K562 (cell line): Measurements from ENCODE around the gene BCAR3. TPM values are rescaled to one million over a fixed set of nuclear protein-coding genes. Genes with fewer than 3 reads are reported as not detected.

Source experiments
- ATAC-seq: fragments of 200-7000 bp; cut with Tn5 transposase; 3 replicates; pipeline ENCODE4 v1.9.1; 2020; ENCODE audit warnings: moderate library complexity
- BruUV-seq: library from RNA; stranded (reverse); fragments of 400-500 nt; replicated peaks from 2 replicates; lab custom pipeline; 2021; lab: Mats Ljungman, UMichigan
- CTCF ChIA-PET: fragments of 300-600 bp; formaldehyde crosslinking; extraction: SDS; loops from one replicate; lab custom pipeline; 2021; ENCODE audit warnings: low intra/inter-chr PET ratio; lab: Yijun Ruan, JAX
- POLR2A ChIA-PET: fragments of 300-600, 350-650 bp; sonication (Branson Sonifier 250); formaldehyde crosslinking; extraction: SDS; loops from one replicate; lab custom pipeline; 2021; ENCODE audit warnings: antibody characterized with exemption, inconsistent platforms; lab: Yijun Ruan, JAX
- DNase-seq, 4 experiments: peaks; one replicate each; pipeline versions ENCODE4 v3.0.0 to v3.0.0-alpha.2; 2011 to 2018; ENCODE audit warnings: low spot score in 3 of 4, mixed read lengths in 3 of 4; ENCODE audit errors: extremely low read depth in 1 of 4
- FAIRE-seq: peaks from 2 replicates; lab custom pipeline; 2011; peaks lifted over from hg19 to GRCh38; lab: Jason Lieb, UNC
- H2AFZ ChIP-seq: 2 replicates; pipeline ENCODE4 v1.6.0; 2011; ENCODE audit warnings: low read depth, low read length, control low read depth, inconsistent platforms
- H3K27ac ChIP-seq: fragments of 200-600 bp; 3 replicates; pipeline ENCODE4 v1.8.0; 2011; ENCODE audit warnings: low read depth, mild to moderate bottlenecking, control low read depth, inconsistent platforms, low read length, moderate library complexity, mixed read lengths; ENCODE audit errors: extremely low read depth
- H3K27me3 ChIP-seq, 2 experiments: fragments of 300-600 bp in 1 of 2; 2 replicates in 1 of 2; 3 replicates in 1 of 2; pipeline versions ENCODE4 v1.6.0 to v1.8.0; 2011; ENCODE audit warnings: inconsistent platforms in 2 of 2, low read length in 2 of 2, mild to moderate bottlenecking in 1 of 2, mixed read lengths in 1 of 2, moderate library complexity in 1 of 2; ENCODE audit not compliant: control insufficient read depth in 2 of 2, insufficient read depth in 2 of 2
- H3K36me3 ChIP-seq: fragments of 300-600 bp; 3 replicates; pipeline ENCODE4 v1.8.0; 2011; ENCODE audit warnings: mild to moderate bottlenecking, low read length, inconsistent platforms; ENCODE audit not compliant: control insufficient read depth, insufficient read depth
- H3K4me1 ChIP-seq, 2 experiments: fragments of 200-600 bp in 1 of 2; replicated peaks in 1 of 2; 2 replicates in 1 of 2; 3 replicates in 1 of 2; pipeline versions ENCODE4 v1.5.1 to v1.8.0; 2011; ENCODE audit warnings: inconsistent platforms in 2 of 2, low read length in 2 of 2, mild to moderate bottlenecking in 1 of 2, mixed read lengths in 1 of 2, moderate library complexity in 1 of 2; ENCODE audit not compliant: control insufficient read depth in 2 of 2, insufficient read depth in 2 of 2
- H3K4me2 ChIP-seq: 2 replicates; pipeline ENCODE4 v1.6.1; 2011; ENCODE audit warnings: low read length, control low read depth, inconsistent platforms, mixed read lengths; ENCODE audit not compliant: insufficient read depth
- H3K4me3 ChIP-seq: fragments of 200-600 bp; sonication (generic), shearing (Covaris generic); 2 replicates; pipeline ENCODE4 v1.5.1; 2016; ENCODE audit warnings: control low read depth, inconsistent platforms
- H3K79me2 ChIP-seq: fragments of 200-600 bp; 3 replicates; pipeline ENCODE4 v1.8.0; 2011; ENCODE audit warnings: low read length, inconsistent platforms; ENCODE audit not compliant: control insufficient read depth, insufficient read depth
- H3K9ac ChIP-seq, 2 experiments: 2 replicates each; pipeline versions ENCODE4 v1.6.0 to v1.6.1; 2011; ENCODE audit warnings: low read depth in 2 of 2, low read length in 2 of 2, control low read depth in 1 of 2, inconsistent platforms in 1 of 2, mild to moderate bottlenecking in 1 of 2, mixed read lengths in 1 of 2; ENCODE audit not compliant: insufficient read depth in 1 of 2
- H3K9me1 ChIP-seq: one replicate; pipeline ENCODE4 v1.6.0; 2011; ENCODE audit warnings: inconsistent platforms, mild to moderate bottlenecking, low read length, moderate library complexity; ENCODE audit not compliant: control insufficient read depth, insufficient read depth
- H3K9me3 ChIP-seq: replicated peaks from 2 replicates; pipeline ENCODE4 v1.5.1; 2011; ENCODE audit warnings: low read depth, low read length, inconsistent platforms; ENCODE audit not compliant: control insufficient read depth, insufficient read depth
- H4K20me1 ChIP-seq: replicated peaks from 2 replicates; pipeline ENCODE4 v1.6.1; 2011; ENCODE audit warnings: low read length, inconsistent platforms, mixed read lengths; ENCODE audit not compliant: control insufficient read depth, insufficient read depth
- EGR1 ChIP-seq: fragments of 450-650 bp; conservative IDR thresholded peaks from 2 replicates; pipeline ENCODE4 v1.6.1; 2017; ENCODE audit warnings: mild to moderate bottlenecking
- GABPA ChIP-seq: fragments of 200-800 bp; sonication (Bioruptor generic); conservative IDR thresholded peaks from 2 replicates; pipeline ENCODE4 v1.6.1; 2016; ENCODE audit warnings: low read depth, missing genetic modification characterization, missing compliant biosample characterization
- L3MBTL2 ChIP-seq: fragments of 450-650 bp; IDR thresholded peaks from 2 replicates; pipeline ENCODE4 v1.6.1; 2016; ENCODE audit warnings: mild to moderate bottlenecking, moderate library complexity
- NFIC ChIP-seq: fragments of 450-650 bp; IDR thresholded peaks from 2 replicates; pipeline ENCODE4 v1.6.1; 2017; ENCODE audit warnings: mild to moderate bottlenecking, inconsistent platforms
- SAP30 ChIP-seq: fragments of 200-600 bp; sonication (generic); IDR thresholded peaks from 2 replicates; pipeline ENCODE4 v1.6.1; 2012; ENCODE audit warnings: borderline replicate concordance, low read depth, mild to moderate bottlenecking, moderate library complexity, low read length, control low read depth, inconsistent platforms; ENCODE audit not compliant: insufficient read depth, poor library complexity, severe bottlenecking
- SUPT5H ChIP-seq: fragments of 450-650 bp; IDR thresholded peaks from 2 replicates; pipeline ENCODE4 v1.6.1; 2016
- XRCC4 ChIP-seq: IDR thresholded peaks from one replicate; pipeline ENCODE4 v1.6.1; 2011; ENCODE audit not compliant: insufficient read depth, insufficient read length; ENCODE audit errors: extremely low read depth
- ZKSCAN3 ChIP-seq: fragments of 250-450 bp; sonication (Bioruptor Pico); IDR thresholded peaks from 2 replicates; pipeline ENCODE4 v1.4.0; 2020
- ZNF324 ChIP-seq: fragments of 250-450 bp; sonication (Bioruptor Pico); IDR thresholded peaks from 2 replicates; pipeline ENCODE4 v1.4.0; 2020; ENCODE audit warnings: mild to moderate bottlenecking
- ZNF644 ChIP-seq: fragments of 200-800 bp; sonication (Bioruptor generic); IDR thresholded peaks from 2 replicates; pipeline ENCODE4 v1.6.1; 2016; ENCODE audit warnings: low read depth, missing genetic modification characterization, missing compliant biosample characterization
- ZNF77 ChIP-seq: fragments of 250-450 bp; sonication (Bioruptor Pico); IDR thresholded peaks from 2 replicates; pipeline ENCODE4 v1.5.0; 2020
- WGBS: fragments of 100-300 bp; shearing (Covaris generic); methylation state at CpG from one replicate; pipeline ENCODE4 v1.1.6; 2016; ENCODE audit warnings: low coverage, mixed read lengths; ENCODE audit not compliant: insufficient coverage; ENCODE audit errors: missing lambda C conversion rate; 5-methylcytosine and 5-hydroxymethylcytosine counted together
- in situ Hi-C: fragments of 300-500 bp; cut with MboI; formaldehyde crosslinking; loops from 4 replicates; pipeline ENCODE4 v1.15.0; 2018; ENCODE audit warnings: inconsistent platforms, mixed read lengths
- intact Hi-C: fragments of 100-400 bp; cut with micrococcal nuclease; formaldehyde crosslinking; loops from 2 replicates; pipeline ENCODE4 v1.14.2; 2022
- polyA plus RNA-seq, 8 experiments: library from polyadenylated mRNA; depleted of rRNA in 4 of 8; stranded (reverse) in 5 of 8; unstranded in 3 of 8; fragments of >200 nt; fragmentation: Nextera tagmentation in 2 of 8; fragmentation: Illumina TruSeq in 1 of 8; extraction: Ambion mirVana in 2 of 8; extraction: Trizol in 1 of 8; gene quantifications; 2 replicates each; pipeline versions ENCODE4 v1.2.1 to v1.2.3, GENCODE V29; 2011 to 2014; ENCODE audit warnings: inconsistent platforms in 1 of 8, missing spikeins in 1 of 8
- total RNA-seq, 7 experiments: library from RNA; depleted of rRNA in 6 of 7; stranded (reverse); fragments of >200 nt in 6 of 7; fragmentation: Illumina TruSeq in 2 of 7; extraction: Trizol in 2 of 7; gene quantifications; 2 replicates each; pipeline versions ENCODE4 v1.2.1 to v1.2.3, GENCODE V29; 2011 to 2021; ENCODE audit warnings: low replicate concordance in 1 of 7

The BCAR3 gene
- total and polyA plus RNA-seq, 9 of the 15 experiments (the other 6 are each of a cell fraction or from before 2014, with no cell fraction given): 1.8 to 6.3 (median 3.8) TPM

DNA sequence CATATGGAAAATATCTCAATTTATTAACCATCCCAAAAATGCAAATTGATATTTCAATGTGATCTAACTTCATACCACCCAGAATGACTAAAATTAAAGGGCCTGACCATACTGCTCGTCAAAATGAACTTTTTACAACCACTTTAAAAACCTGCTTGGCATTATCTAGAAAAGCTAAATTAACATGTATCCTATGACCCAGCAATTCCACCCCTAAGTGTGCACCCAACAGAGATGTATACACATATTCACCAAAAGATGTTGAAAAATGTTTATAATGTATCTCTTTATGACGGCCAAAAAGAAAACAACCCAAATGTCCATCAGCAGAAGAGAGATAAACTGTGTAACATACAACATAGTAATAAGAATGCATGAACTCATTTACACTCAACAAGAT lies 1.6 kb upstream of the BCAR3 start:
- H3K9me1 ChIP-seq: no peaks in the 10 kb centered on the region
- H2AFZ ChIP-seq: no peak overlapping the region
- in situ Hi-C loops (no loop called here), intact Hi-C loops (no loop called here)
- no peaks in the 10 kb centered on the region for H3K79me2 ChIP-seq
- H4K20me1 ChIP-seq: no peaks in the 10 kb centered on the region
- H3K9me3 ChIP-seq: no peaks in the 10 kb centered on the region
- no peak overlapping the region for H3K27ac ChIP-seq
- H3K4me1 ChIP-seq: peaks cover 2 to 15% of the 10 kb centered on the region in 2 experiments; a peak in 4 of 5 replicates
- POLR2A ChIA-PET: interaction anchor here (1.5 kb wide), 1 partner anchor 12 kb away, joined by 4 read pairs; no protein-coding TSS in a partner anchor
- H3K9ac ChIP-seq: no peak overlapping the region
- DNase-seq: no peak
- 9% methylated on average over 2 of the region's 2 CpGs for WGBS
- H3K36me3 ChIP-seq: no peaks in the 10 kb centered on the region
- no peak overlapping the region for H3K4me2 ChIP-seq
- peaks cover 19 to 31% of the 10 kb centered on the region in 2 experiments; a peak in 4 of 5 replicates for H3K27me3 ChIP-seq
- BruUV-seq: no TSS peak
- TF ChIP-seq EGR1: no peak
- TF ChIP-seq GABPA (tag): no peak
- TF ChIP-seq NFIC: no peak
- no peak for TF ChIP-seq L3MBTL2
- TF ChIP-seq ZNF324: no peak
- no peak for TF ChIP-seq ZKSCAN3 (CRISPR knock-in tag)
- no peak for TF ChIP-seq XRCC4
- TF ChIP-seq SUPT5H: no peak
- TF ChIP-seq ZNF644 (tag): no peak
- no peak for TF ChIP-seq SAP30
- no peak for TF ChIP-seq ZNF77 (CRISPR knock-in tag)
- H3K4me3 ChIP-seq: no peak overlapping the region
- FAIRE-seq: no peak
- CTCF ChIA-PET: no interaction called here
- no peak for ATAC-seq
